Sigmoid colon (tissue), 7 donors: ENCODE data around the gene U2AF1. TPM values are rescaled to one million over a fixed set of nuclear protein-coding genes. Genes with fewer than 3 reads are reported as not detected.
"Not testable (repeated sequence)": the region's sequence is repeated elsewhere in the genome, so short reads cannot be mapped to it uniquely, and the experiment has no call there.

Experiments
- DNase-seq: peaks from one replicate; pipeline ENCODE4 v3.0.0-alpha.2; 2019
- H3K27ac ChIP-seq, 4 donors: fragments of 200-600 bp; sonication (generic); one replicate each; pipeline ENCODE4 v1.5.1; 2016 to 2019; ENCODE audit warnings: mild to moderate bottlenecking in 1 of 4
- H3K27me3 ChIP-seq, 3 donors: fragments of 200-600 bp; sonication (generic); one replicate each; pipeline ENCODE4 v1.5.1; 2019; ENCODE audit warnings: mild to moderate bottlenecking in 1 of 3
- H3K36me3 ChIP-seq, 4 donors: fragments of 200-600 bp; sonication (generic); one replicate each; pipeline ENCODE4 v1.5.1; 2016 to 2019
- H3K4me1 ChIP-seq, 4 donors: fragments of 200-600 bp; sonication (generic); one replicate each; pipeline ENCODE4 v1.5.1; 2017 to 2019
- H3K4me3 ChIP-seq, 4 donors: fragments of 200-600 bp; sonication (generic); one replicate each; pipeline ENCODE4 v1.5.1; 2017 to 2019; ENCODE audit warnings: mild to moderate bottlenecking in 2 of 4, moderate library complexity in 1 of 4
- H3K9me3 ChIP-seq, 4 donors: fragments of 200-600 bp in 3 of 4; sonication (generic) in 3 of 4; one replicate each; pipeline versions ENCODE4 v1.5.1 to v1.6.1; 2013 to 2019
- WGBS, 2 donors: extraction: QIAGEN DNeasy Blood & Tissue Kit; methylation state at CpG; one replicate each; pipeline ENCODE4 v1.1.7; 2013; 5-methylcytosine and 5-hydroxymethylcytosine counted together
- intact Hi-C: fragments of 100-400 bp; cut with DNase I; formaldehyde crosslinking; loops from one replicate; pipeline ENCODE4 v1.15.1; 2023
- polyA plus RNA-seq, 3 donors: library from polyadenylated mRNA; stranded (reverse); fragments of 200-250 nt; gene quantifications; one replicate each; pipeline ENCODE4 v1.2.3, GENCODE V29; 2013
- total RNA-seq, 4 donors: library from RNA; depleted of rRNA; stranded (reverse); fragments of >200 nt; gene quantifications; one replicate each; pipeline ENCODE4 v1.1.0, GENCODE V29; 2016
- donor health status: healthy with polysubstance abuse.
- donor health status: Bipolar disorder and iron deficiency.
- donor health status: healthy.

Gene U2AF1
- total and polyA plus RNA-seq, 7 donors = 37.2 to 104 (median 44.9) TPM

DNA sequence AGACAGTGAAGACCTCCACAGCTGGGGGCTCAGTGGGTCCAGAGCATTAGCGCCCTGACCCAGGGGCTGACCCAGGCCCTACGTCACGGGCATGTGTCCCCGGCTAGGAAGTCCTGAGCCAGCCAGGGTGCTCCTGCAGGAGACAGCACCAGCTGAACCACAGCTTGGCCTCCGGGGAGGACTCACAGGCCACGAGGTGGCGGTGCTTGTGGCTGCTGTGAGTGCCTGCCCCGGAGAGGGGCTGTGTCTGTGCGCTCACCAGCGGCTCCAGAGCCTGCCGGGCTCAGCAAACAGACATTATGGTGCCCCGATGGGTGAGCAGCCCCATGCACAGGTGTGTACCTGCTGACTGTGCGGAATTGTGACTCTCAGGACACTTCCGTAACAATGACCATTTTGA, 62.8 kb downstream of the U2AF1 start:
- H3K9me3 ChIP-seq, intact Hi-C loops, DNase-seq: not testable (repeated sequence)

GRCh38 chr21:43043291-43043690, 64.1 kb downstream of the U2AF1 start:
- H3K27me3 ChIP-seq, H3K27ac ChIP-seq, H3K4me1 ChIP-seq, H3K36me3 ChIP-seq, H3K4me3 ChIP-seq, H3K9me3 ChIP-seq, DNase-seq, intact Hi-C loops: not testable (repeated sequence)
- 96 to 97% methylated on average over 10 of the region's 14 CpGs for WGBS, 2 donors

More for the DNA sequence above, 62.8 kb downstream of the U2AF1 start:
- H3K4me1 ChIP-seq, H3K27me3 ChIP-seq, H3K27ac ChIP-seq, H3K4me3 ChIP-seq, H3K36me3 ChIP-seq: not testable (repeated sequence)
- 71 to 73% methylated on average over 12 of the region's 14 CpGs for WGBS, 2 donors

Other genes with a start within 250 kb of the U2AF1 start
- gene WDR4, start 228.0 kb downstream of the U2AF1 start, total RNA-seq = 10 to 100 TPM in 1 of 4 donors, 1 to 10 TPM in 3; 2.8 to 18.3 (median 4.7) TPM
- gene WDR4, start 228.0 kb downstream of the U2AF1 start, polyA plus RNA-seq = 10 to 100 TPM in 1 of 3 donors, 1 to 10 TPM in 2; 3.7 to 23.5 (median 4.2) TPM
- gene NDUFV3, start 214.3 kb downstream of the U2AF1 start, total RNA-seq = 10 to 100 TPM; 53.5 to 67.6 (median 60.7) TPM
- gene NDUFV3, start 214.3 kb downstream of the U2AF1 start, polyA plus RNA-seq = 10 to 100 TPM; 15.0 to 22.6 (median 15.7) TPM
- gene ERVH48-1, start 181.9 kb downstream of the U2AF1 start, total RNA-seq = not detected
- gene ERVH48-1, start 181.9 kb downstream of the U2AF1 start, polyA plus RNA-seq = under 1 TPM in 1 of 3 donors, not detected in 2; 0.07 TPM
- 10 to 100 TPM in 3 of 4 donors, 1 to 10 TPM in 1; 9.6 to 19.4 (median 14.0) TPM for gene PKNOX1, start 133.0 kb downstream of the U2AF1 start, total RNA-seq
- 1 to 10 TPM; 3.6 to 8.5 (median 8.1) TPM for gene PKNOX1, start 133.0 kb downstream of the U2AF1 start, polyA plus RNA-seq
- gene CBS, start 31.7 kb downstream of the U2AF1 start, total RNA-seq = 10 to 100 TPM in 2 of 4 donors, 1 to 10 TPM in 2; 8.2 to 16.0 (median 10.1) TPM
- gene CBS, start 31.7 kb downstream of the U2AF1 start, polyA plus RNA-seq = 1 to 10 TPM; 7.5 to 9.6 (median 8.8) TPM
- not detected for gene CRYAA, start 61.4 kb upstream of the U2AF1 start, total RNA-seq
- gene CRYAA, start 61.4 kb upstream of the U2AF1 start, polyA plus RNA-seq = not detected